Activated CD4-positive, alpha-beta T cell treated with anti-CD3 and anti-CD28 coated beads, Interleukin-2, Interleukin-6, amounts not matched to agents 100 ng/mL and 50 ng/mL, durations not matched to agents 16 hours and 8 hours (primary cell): ENCODE results near the gene LRRFIP1.
A peak's percentile ranks its signal among the peaks of the same experiment; 100 is the strongest.

ENCODE experiments used
- DNase-seq: peaks from one replicate; pipeline ENCODE4 v3.0.0-alpha.2; 2020

Gene LRRFIP1

DNA sequence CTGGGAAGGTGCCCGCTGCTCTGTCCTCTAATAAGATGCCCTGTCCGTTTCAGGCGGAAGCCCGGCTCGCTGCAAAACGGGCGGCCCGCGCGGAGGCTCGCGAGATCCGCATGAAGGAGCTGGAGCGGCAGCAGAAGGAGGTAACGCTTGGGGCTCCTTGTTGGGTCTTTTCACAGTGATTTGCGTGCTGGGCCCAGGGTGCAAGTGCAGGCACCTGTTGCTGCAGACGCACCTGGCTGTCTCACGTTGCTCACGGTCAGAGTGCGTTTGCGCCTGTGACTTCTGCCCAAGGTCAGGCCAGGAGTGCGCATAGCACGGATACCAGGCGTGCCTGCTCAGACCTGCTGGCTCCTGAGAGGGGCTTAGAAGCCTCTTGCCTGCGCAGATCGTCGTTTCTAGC, 81.1 kb downstream of the LRRFIP1 start:
- DNase-seq = no peak

DNA sequence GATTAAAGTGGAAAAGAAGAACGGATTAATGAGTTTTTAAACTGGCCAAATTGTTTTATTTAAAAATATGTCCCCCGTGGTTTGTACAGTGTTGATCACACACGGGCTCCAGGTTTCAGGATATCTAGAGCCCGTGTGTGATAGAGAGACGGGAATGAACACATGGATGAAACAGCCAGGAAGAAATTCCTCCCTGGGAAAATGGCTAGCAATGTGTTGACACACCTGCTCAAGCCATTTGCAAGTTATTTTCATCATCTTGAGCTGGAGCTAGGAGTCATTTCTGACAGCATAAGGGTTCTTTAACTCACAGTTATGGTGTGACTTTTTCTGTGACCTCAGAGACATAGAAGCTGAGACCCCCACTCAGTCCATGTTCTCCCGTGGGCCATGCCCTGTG, 81.6 kb downstream of the LRRFIP1 start:
- DNase-seq = no peak

DNA sequence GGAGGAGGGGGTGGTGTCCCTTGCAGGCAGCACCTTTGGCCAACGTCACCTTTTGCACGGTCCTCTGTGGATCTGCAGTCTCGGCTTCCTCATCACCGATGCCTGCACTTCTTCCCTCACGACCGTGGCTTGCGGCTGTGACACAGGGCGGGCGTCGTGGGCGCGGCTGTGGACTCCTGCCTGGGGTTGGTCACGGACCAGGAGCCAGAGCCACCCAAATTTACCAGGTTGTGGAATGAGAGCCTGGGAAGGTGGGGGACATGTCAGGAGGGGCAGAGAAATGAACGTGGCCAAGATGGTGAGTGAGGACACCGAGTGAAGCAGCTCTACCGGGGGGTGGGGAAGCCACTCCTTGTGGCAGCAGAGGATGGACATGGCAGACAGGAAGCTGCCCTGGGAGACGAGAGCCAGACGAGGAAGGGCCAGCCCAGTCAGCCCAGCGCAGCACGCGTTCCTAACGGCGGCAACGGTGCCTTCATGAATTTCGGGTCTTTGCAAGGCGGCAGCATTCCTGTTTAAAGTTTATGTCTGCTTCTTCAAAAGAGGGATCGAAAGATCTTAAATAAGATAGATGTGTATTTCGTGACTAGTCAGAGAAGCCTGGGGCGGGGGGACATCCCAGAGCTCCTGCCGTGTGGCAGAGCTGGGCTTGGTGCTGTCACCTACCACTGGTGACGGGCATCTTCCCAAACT, 84.2 kb downstream of the LRRFIP1 start:
- no peak for DNase-seq

DNA sequence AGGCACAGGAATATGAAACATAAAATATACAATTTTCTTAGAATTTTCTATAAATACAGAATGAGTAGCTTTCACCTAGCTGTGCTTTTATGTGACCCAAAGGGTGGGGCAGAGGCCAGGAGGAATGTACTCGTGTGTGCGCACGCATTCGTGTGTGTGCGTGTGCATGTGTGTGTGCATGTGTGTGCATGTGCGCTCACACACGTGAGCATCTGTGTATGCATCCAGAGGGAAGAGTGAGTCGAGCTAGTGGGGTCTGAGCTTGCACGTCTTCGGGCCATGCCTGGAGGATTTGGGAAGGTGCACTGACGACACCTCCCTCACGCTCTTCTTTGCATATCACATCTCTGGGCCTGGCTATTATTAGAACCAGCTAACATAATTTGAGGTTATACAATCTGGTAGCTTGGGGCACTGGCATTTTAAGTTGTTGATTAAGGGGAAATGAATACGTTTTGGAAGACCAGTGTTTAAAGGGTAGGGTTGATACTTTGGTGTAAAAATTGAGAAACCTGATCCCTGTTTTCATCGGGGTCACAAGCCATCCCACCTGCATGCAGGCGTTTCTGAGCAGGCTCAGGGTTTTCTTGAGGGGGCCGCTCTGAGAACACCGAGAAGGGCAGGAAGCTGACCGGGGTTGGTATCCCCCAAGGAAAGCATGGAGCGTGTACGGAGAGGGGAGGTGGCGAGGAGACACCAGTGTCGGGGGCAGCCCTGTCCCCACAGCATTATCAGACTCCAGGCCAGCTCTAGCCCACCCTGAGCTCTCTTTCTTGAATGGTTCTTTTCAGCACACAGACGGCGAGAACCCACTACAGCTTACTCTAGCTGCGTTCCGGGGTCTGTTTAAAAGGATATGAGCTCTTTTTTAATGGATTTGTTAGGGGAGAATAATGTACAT, 85.3 kb downstream of the LRRFIP1 start:
- no peak for DNase-seq

DNA sequence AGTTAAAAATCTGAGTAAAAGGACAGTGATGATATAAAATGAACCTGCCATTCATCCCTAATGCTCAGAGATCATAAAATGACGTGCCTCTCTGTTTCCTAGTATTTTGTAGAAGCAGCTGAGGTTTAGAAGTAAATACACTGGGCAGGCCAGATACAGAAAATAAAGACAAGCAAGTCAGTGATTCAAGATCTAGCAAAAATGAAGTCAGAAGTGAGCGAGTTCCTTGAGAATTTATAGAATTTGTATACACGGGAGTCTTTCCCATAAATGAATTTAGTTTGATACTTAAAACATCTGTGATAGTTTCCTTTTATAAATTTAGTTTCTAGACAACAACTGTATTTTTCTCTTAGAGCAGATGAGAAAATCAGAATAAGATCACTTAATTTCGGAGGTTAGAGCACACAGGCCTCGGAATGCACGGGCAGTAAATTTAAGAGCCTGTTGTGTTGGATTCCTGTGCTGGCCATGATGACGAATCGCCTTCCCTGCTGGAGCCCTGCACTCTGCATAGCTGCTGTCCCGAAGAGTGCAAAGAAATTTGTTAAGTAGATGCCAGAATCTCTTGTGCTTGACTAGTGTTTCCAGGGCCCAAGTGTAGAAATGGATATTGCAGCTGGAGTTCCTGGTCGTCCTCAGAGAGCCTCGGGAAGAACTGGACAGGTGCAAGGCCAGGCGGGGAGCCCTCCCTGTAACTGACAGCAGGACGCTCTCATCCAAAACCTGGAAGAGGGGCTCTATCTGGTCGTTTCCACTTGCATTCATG, 87.5 kb downstream of the LRRFIP1 start:
- no peak for DNase-seq

DNA sequence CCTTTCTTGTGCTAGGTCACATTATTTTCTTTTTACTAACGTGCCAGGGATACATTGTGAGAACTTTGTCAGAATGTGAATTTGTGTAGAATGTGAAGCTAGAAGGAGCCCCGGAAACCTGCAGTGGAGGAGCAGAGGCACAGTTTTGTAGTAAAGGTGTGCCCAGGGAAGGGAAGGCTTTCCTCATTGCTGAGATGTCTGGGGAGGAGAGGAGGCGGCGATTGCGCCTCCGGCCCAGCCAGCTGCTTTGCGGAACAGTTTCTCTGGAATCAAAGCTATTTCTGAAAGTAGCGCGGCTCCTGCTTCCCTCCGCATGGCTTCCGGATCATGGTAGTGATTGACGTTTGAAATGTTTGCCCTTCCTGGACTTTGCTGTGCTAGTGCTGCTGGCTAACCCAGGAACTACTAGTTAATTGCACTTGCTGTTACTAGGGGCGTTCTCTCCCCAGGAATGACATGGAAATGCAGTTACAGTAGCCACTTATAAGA, 88.1 kb downstream of the LRRFIP1 start:
- no peak for DNase-seq

DNA sequence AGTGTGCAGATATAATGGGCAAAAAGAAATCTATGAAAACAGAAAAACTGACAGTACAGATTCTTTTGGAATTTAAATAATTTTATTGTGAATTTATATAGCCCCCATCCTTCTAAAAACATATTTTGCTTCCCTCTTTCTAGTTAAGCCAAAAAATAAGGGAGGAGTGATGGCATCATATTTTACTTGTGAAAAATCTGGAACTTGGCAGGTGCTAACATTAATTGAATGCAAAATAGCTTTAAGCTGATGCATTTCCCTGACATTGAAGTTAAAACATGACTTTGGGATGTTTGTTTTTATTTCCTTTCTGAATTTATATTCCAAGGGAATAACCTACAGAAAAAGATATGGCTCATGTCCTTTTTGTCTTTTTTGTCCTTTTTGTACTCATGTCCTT, 88.6 kb downstream of the LRRFIP1 start:
- DNase-seq = no peak

DNA sequence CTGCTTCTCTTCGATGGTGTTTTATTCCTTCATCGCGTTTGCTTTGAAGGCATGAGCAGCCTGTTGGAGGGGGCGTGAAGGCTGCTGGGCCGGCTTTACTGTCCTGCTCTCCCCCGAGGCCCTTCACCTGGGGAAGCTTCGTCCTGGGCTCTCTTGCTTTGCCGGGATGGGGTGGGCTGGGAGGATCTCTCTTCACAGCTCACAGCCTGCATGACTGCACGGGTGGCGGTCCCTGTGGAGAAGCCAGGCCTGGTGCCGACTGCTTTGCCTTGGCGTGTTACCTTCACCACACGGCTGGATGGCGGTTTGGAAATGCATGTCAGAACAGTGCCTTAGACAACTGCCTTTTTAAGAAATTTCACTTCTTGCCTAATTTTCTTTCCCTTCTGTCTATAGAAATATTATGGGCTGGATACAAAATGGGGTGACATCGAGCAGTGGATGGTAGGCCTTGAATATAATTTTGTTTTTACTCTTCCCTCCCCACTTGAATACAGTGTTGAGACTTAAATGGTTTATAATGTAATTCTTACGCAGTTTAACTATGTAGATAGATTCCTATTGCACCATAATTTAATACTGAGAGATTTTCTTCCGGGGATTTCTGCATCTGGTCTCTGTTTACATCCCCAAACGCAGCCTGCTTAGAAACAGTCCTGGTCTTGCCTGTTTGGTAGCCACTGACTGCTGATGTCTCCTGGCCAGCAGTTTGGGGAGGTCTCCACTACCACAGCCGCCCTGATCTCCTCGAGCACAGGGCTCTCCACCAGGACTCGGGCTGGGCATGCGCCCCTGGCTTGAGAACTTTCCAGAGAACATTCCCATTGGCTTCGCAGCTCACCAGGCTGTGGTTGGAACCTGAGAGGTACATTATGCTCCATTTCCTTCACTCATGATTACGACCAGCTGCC, 90.2 kb downstream of the LRRFIP1 start:
- DNase-seq = no peak

DNA sequence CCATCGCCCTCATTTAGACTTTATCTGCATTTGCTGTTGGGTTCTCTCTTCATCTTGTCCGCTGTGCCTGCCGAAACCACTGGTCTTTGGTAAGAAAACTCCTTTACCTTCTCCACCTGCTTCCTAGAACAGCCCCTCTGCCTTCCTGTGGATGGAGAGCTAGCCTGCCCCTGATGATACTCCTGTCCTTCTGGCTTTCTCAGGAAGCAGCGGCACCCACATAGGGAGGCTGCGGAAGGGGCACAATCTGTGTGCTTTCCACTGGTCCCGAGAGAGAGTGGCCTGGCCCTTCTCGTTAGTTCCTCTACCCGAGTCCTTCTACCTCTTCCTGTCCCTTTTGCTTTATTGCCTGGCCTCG, 90.9 kb downstream of the LRRFIP1 start:
- no peak for DNase-seq

DNA sequence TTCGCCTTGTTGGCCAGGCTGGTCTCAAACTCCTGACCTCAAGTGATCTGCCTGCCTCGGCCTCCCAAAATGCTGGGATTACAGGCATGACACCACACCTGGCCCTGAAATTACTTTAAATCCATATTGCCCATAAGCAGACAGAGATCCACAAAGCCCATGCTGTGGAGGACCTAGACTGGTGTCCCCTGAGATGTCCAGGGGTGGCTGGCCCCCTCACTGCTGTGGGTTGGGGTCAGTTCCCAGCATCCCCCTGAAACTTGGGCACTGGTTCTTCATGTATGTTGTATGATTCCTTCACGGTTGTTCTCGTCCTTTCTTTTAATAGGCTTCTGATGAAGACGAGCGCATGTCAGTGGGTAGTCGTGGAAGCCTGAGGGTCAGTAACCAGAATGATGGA, 93.1 kb downstream of the LRRFIP1 start:
- no peak for DNase-seq

DNA sequence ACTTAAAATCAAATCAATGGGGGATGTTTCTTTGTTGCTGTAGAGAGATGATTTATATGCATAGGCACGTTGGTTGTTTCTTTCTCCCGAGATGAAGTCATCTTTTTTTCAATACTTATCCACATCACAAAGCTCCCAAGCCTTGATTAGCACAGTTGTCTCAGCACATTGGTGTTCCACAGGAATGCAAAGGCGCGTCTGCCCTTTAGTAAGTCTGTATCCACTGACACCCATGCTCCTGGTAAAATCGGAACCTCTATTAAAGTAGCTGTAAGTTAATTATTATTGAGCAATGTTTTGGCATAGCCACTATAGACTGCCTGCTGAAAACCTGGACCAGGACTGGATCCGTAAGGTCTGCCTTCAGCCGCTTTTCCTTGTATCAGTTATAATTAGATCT, 93.6 kb downstream of the LRRFIP1 start:
- DNase-seq = no peak

DNA sequence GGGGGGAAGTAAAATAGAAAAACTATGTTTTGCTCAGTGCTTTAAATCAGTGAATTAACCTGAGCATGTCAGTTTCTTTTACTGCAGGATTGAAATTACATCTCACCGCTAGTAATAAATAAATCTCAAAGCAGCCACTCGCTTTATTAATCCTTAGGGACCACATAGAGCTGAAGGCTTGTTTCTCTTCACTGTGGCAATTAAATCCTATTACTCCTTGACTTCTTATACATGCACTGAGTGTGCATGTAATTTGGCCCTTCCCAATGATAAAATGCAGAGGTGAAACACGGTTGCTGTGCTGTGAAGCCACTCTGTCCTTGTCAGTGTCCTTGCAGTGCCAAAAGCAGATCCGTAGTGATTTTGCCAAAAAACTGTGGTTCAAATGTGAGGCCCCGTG, 94.1 kb downstream of the LRRFIP1 start:
- no peak for DNase-seq

DNA sequence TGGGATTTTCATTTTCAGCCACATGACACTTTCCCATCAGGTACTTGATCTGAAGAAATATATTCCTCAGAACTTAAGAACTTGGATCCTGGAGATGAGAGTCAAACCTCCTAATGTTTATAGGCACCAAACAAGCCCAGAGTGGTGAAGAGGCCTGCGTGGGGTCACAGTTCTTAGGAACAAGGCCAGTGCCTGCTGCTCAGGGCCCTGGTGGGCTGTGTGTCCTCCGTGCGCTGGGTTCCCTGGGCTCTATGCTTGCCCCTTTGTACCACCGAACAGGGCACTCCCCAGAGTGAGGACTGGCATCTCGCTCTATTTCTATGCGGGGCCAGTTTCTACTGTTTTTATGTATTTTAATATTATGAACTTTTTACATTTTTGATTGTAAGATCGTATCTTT, 95.2 kb downstream of the LRRFIP1 start:
- DNase-seq = no peak

DNA sequence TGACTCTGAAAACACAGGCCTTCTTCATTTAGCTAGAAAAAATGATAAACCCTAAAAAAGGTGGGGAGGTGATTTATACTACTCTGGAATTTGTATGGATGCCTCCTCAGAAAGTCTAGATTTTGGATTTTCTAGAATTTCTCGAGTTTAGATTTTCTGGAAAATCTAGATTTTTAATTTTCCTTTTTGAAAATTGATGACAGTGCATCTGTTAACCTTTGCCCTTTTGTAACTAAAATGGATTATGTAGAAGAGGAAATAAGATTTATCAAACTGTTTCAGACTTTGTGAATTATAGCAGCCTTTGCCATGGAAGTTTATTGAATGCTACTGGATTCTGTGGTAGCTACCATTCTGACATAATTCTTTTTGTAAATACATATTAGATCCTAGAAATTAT, 95.6 kb downstream of the LRRFIP1 start:
- DNase-seq = no peak

DNA sequence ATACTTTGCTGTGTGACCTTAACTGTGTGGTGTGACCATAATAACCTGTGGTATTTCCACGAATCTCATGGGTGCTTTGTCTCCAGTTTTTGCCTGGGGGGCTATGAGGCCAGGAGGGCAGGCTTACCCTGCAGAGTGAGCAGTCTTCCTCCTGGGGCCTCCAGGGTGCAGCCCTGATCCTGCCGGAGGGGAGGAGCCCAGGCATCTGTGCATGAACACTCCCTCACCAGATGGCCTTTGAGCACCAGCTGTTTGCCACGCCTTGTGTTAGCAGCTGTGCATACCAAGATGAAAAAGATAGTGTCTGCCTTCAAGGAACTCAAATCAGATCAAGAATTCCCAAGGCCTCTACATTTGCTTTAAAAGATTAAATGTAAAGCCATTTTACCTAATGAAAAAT, 96.2 kb downstream of the LRRFIP1 start:
- no peak for DNase-seq

DNA sequence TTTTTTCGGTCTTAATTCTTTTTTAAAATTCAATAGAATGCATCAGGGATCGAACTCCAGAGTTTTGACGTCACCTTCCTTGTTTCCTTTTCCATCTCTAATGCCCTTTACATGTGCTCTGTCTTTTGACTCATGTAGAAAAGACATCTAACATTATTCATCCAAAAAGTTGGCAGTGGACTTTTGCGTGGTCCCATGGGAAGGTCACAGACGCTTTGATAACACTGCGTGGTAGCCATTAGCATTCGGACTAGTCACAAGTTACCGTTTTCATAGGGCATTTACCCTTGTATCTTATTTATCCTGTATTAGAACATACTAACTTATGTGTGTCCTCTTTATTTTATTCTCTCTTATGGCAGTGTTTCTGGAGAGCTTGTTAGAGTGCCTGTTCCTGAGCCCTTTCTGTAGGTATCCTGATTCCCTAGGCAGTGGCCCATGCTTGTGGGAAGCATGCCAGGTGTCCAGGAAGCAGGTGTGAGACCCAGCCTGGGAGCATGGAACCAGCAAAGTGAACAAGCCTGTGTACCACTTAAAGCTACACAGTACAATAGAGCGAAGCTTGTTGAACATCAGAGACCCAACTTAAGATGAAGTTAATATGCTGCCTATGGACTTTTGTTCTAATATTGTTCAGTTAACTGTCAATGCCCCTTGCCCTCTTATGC, 97.6 kb downstream of the LRRFIP1 start:
- no peak for DNase-seq

DNA sequence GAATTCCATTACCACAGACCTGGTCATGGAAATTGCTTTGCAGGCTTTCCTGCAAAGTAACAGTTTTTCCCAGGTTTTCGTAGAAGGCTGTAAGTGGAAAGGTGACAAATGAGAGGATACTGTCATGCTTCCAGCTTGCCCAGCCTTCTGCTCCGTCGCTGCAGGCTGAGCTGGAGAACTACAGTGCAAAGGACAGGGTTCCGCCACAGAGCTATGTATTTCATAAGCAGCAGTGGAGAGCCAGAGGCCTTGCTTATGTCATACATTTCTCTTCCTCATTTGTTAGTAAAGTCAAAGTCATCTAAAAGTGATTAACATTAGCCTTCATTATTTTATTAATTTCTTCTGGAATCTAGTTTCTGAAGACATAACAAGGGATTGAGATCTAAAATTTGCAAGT, 98.3 kb downstream of the LRRFIP1 start:
- no peak for DNase-seq

DNA sequence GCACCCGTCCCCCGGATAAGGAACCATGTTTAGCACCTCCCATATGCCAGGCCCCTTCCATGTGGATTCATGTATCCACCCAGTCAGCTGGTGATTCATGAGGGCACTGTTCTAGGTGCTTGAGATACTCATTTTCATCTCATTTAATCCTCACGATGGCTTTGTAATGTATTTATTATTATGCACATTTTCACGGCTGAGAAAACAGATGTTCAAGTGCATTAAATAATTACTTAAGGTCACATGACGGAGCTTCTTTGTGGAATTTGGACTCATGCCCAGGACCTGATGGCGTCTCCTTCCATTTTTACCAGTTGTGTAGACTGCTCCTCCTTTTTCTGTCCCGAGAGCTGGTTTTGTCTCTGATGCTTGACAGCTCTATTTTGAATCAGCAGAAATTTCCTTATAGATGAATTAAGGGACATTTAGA, 99.0 kb downstream of the LRRFIP1 start:
- DNase-seq = no peak

DNA sequence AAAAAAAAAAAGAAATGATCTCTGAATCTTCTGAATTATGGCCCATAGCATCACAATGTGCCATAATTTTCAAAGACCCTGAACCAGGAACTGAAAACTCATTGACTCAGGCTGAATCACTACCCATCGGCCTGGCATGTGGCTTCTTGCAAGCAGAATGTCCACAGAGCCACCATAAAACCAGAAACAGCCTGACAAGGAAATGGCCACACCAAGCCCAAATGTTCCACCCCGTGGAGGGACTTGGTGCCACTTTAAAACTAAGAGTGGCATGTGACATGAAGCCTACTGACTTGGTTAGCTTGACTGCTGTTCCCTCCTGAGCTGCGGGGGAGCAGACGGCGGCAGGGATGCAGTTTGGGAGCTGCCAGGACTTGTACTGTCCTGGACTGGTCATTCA, 100.0 kb downstream of the LRRFIP1 start:
- no peak for DNase-seq

DNA sequence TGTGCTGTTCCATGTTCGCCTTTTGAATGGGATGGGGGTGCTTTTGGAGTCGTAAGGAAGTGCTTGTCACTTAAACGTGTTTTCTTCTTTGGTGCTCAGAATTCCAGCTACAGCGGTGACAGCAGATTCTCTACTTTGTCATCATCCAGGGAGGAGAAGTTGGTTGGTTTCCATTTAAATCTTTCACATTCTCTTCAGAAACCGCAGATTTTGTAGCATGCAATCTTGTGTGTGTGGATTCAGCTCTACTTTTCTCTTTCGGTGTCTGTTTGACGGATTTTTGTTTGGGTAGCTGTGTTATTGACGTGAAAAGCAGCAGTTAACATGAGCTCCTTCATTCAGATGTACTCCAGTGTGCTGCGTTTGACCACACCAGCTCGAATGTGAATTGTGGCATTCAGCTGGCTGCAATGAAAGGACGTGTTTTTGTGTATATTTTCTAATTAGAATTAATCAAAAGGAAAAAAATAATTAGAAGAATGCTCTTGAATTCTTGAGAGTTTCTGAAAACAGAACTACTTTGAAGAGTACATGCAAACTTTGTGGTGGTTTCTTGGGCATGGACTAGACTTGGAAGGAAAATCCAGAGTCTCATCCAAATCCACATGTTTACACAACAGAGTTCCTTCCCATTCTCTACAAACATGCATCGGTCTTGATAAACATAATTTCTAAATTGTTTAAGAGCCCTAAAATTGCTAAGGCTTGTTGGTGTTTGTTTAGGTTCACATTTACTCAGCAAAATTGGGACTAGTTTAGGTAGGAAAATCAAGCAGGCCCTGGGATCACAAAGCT, 102.5 kb downstream of the LRRFIP1 start:
- DNase-seq = no peak

DNA sequence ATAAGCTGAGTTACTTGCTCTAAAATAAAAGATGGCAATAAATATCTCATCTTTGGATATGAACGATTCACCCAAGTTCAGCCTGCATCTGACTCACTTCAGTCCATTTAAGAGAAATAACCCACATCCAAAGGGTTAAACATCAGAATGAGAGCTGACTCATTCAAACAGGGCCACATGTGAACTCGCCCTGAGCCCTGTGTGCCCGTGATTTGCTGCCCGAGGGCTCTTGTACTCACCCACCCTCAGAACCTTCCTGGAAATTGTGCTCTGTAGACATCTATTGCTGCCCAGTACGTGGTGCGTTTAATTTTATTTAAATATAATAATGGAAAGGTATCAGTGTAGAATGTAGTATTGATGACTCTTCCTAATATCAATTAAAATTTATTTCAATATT, 104.3 kb downstream of the LRRFIP1 start:
- peak; percentile 88 for DNase-seq
